Prostate gland (tissue), 2 donors: ENCODE measurements around the gene B3GNT7.
"Not testable (repeated sequence)": the region's sequence is repeated elsewhere in the genome, so short reads cannot be mapped to it uniquely, and the experiment has no call there.

Experiments used
- CTCF ChIP-seq, 4 experiments: fragments of 200-600 bp in 2 of 4; fragments of 450-650 bp in 2 of 4; sonication (generic) in 2 of 4; IDR thresholded peaks; 1 replicate in 3 of 4; 2 replicates in 1 of 4; pipeline ENCODE4 v1.5.1; 2016 to 2019; ENCODE audit warnings: antibody characterized with exemption in 4 of 4, mild to moderate bottlenecking in 2 of 4, moderate library complexity in 2 of 4
- POLR2A ChIP-seq: fragments of 450-650 bp; IDR thresholded peaks from one replicate; pipeline ENCODE4 v1.6.1; 2016; ENCODE audit warnings: antibody characterized with exemption, mild to moderate bottlenecking
- POLR2AphosphoS5 ChIP-seq: sonication (generic); formaldehyde crosslinking; IDR thresholded peaks from one replicate; pipeline ENCODE4 v1.6.1; 2017; ENCODE audit warnings: antibody characterized with exemption

- TF ChIP-seq CTCF (IDR thresholded peaks at IDR 0.05); POLR2A; POLR2AphosphoS5: not testable (repeated sequence)
Observed at GRCh38 chr2:231403421-231404182, 8.1 kb downstream of the B3GNT7 start.
